Measurements from ENCODE around the gene SRSF8.

Gene SRSF8

GRCh38 chr11:95050595-95051202 lies 16.0 kb upstream of the SRSF8 start:
- no peaks in the 10 kb centered on the region for H3K36me3 ChIP-seq (replicated peaks; ENCODE audit: low read depth, low read length)
- no peak overlapping the region for H3K27ac ChIP-seq (ENCODE audit: low read length)
- H3K4me1 ChIP-seq (ENCODE audit: low read length): peaks cover 5% of the 10 kb centered on the region
- no peak for TF ChIP-seq EZH2phosphoT487 (IDR thresholded peaks at IDR 0.05; ENCODE audit: low read depth)
- TF ChIP-seq, protein P1, sequence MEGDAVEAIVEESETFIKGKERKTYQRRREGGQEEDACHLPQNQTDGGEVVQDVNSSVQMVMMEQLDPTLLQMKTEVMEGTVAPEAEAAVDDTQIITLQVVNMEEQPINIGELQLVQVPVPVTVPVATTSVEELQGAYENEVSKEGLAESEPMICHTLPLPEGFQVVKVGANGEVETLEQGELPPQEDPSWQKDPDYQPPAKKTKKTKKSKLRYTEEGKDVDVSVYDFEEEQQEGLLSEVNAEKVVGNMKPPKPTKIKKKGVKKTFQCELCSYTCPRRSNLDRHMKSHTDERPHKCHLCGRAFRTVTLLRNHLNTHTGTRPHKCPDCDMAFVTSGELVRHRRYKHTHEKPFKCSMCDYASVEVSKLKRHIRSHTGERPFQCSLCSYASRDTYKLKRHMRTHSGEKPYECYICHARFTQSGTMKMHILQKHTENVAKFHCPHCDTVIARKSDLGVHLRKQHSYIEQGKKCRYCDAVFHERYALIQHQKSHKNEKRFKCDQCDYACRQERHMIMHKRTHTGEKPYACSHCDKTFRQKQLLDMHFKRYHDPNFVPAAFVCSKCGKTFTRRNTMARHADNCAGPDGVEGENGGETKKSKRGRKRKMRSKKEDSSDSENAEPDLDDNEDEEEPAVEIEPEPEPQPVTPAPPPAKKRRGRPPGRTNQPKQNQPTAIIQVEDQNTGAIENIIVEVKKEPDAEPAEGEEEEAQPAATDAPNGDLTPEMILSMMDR (IDR thresholded peaks at IDR 0.05; ENCODE audit: low read depth, low read length): no peak
- H3K4me2 ChIP-seq (ENCODE audit: low read length): no peak overlapping the region
- no peak overlapping the region for H3K9ac ChIP-seq (ENCODE audit: low read length)
- no peaks in the 10 kb centered on the region for H3K27me3 ChIP-seq (ENCODE audit: low read depth, low read length)
- no peaks in the 10 kb centered on the region for H4K20me1 ChIP-seq (ENCODE audit: insufficient read depth, low read length)
- no peak overlapping the region for H3K4me3 ChIP-seq (ENCODE audit: low read length)
- no peaks in the 10 kb centered on the region for H3K79me2 ChIP-seq (ENCODE audit: low read length)
- no peak overlapping the region for H2AFZ ChIP-seq (ENCODE audit: low read depth, low read length)
- H3K9me3 ChIP-seq (ENCODE audit: insufficient read depth, low read length): no peaks in the 10 kb centered on the region

DNA sequence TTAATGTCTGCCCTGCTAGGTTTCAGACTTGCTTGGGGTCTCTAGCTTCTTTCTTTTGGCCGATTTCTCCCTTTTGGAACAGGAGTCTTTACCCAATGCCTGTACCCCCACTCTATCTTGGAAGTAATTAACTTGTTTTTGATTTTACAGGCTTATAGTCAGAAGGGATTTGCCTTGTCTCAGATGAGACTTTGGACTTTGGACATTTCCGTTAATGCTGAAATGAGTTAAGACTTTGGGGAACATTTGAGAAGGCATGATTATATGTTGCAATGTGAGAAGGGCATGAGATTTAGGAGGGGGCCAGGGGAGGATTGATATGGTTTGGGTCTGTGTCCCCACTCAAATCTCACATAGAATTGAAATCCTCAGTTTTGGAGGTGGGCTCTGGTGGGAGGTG lies 12.4 kb upstream of the SRSF8 start:
- Histone ChIP-seq H3K36me3 (replicated peaks; ENCODE audit: low read depth, low read length) (no peaks in the 10 kb centered on the region), H3K9ac (ENCODE audit: low read length) (no peak overlapping the region), H2AFZ (ENCODE audit: low read depth, low read length) (no peak overlapping the region), H3K9me3 (ENCODE audit: insufficient read depth, low read length) (no peaks in the 10 kb centered on the region), H3K4me2 (ENCODE audit: low read length) (no peak overlapping the region), H3K79me2 (ENCODE audit: low read length) (no peaks in the 10 kb centered on the region), H3K27ac (ENCODE audit: low read length) (no peak overlapping the region), H3K4me3 (ENCODE audit: low read length) (no peak overlapping the region), H3K27me3 (ENCODE audit: low read depth, low read length) (no peaks in the 10 kb centered on the region), H4K20me1 (ENCODE audit: insufficient read depth, low read length) (no peaks in the 10 kb centered on the region), H3K4me1 (ENCODE audit: low read length) (peaks cover 5% of the 10 kb centered on the region)
- TF ChIP-seq, protein P1 (IDR thresholded peaks at IDR 0.05; ENCODE audit: low read depth, low read length): no peak
- TF ChIP-seq EZH2phosphoT487 (IDR thresholded peaks at IDR 0.05; ENCODE audit: low read depth): no peak

GRCh38 chr11:95055283-95055897 lies 11.3 kb upstream of the SRSF8 start:
- H3K4me2 ChIP-seq (ENCODE audit: low read length): no peak overlapping the region

DNA sequence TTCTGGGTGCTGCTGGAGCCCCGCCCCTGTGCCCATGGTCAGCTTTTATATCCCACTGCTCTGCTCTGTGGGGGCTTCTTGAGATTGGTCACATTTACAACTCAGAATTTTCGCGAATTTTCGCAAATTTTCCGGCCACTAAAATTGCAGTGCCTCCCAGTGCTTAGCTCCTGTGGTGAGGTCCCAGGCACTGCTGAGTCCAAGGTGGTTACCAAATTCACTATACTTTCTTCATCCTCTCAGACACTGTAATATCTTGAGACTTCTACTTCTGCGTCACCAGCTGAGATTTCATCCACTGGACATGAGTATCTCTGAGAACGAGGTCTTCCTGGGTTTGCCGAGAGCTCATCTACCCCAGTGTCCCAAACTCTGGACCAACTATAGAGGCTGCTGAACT lies 8.8 kb upstream of the SRSF8 start:
- Histone ChIP-seq H3K27ac (ENCODE audit: low read length) (no peak overlapping the region), H3K4me2 (ENCODE audit: low read length) (no peak overlapping the region), H3K36me3 (replicated peaks; ENCODE audit: low read depth, low read length) (no peaks in the 10 kb centered on the region), H3K27me3 (ENCODE audit: low read depth, low read length) (peaks cover 11% of the 10 kb centered on the region; the same call in 1 of the 2 replicates), H2AFZ (ENCODE audit: low read depth, low read length) (no peak overlapping the region), H3K9ac (ENCODE audit: low read length) (no peak overlapping the region), H3K79me2 (ENCODE audit: low read length) (no peaks in the 10 kb centered on the region), H3K4me1 (ENCODE audit: low read length) (peaks cover 5% of the 10 kb centered on the region), H3K9me3 (ENCODE audit: insufficient read depth, low read length) (no peaks in the 10 kb centered on the region), H3K4me3 (ENCODE audit: low read length) (no peak overlapping the region), H4K20me1 (ENCODE audit: insufficient read depth, low read length) (no peaks in the 10 kb centered on the region)
- TF ChIP-seq EZH2phosphoT487 (IDR thresholded peaks at IDR 0.05; ENCODE audit: low read depth): no peak
- TF ChIP-seq, protein P1 (IDR thresholded peaks at IDR 0.05; ENCODE audit: low read depth, low read length): no peak

More at GRCh38 chr11:95055283-95055897, 11.3 kb upstream of the SRSF8 start:
- H3K4me1 ChIP-seq (ENCODE audit: low read length): peaks cover 5% of the 10 kb centered on the region
- no peak overlapping the region for H2AFZ ChIP-seq (ENCODE audit: low read depth, low read length)
- H3K9me3 ChIP-seq (ENCODE audit: insufficient read depth, low read length): no peaks in the 10 kb centered on the region
- no peaks in the 10 kb centered on the region for H3K79me2 ChIP-seq (ENCODE audit: low read length)
- H3K27ac ChIP-seq (ENCODE audit: low read length): no peak overlapping the region
- no peak for TF ChIP-seq EZH2phosphoT487 (IDR thresholded peaks at IDR 0.05; ENCODE audit: low read depth)
- TF ChIP-seq, protein P1 (IDR thresholded peaks at IDR 0.05; ENCODE audit: low read depth, low read length): no peak
- H3K9ac ChIP-seq (ENCODE audit: low read length): no peak overlapping the region
- H4K20me1 ChIP-seq (ENCODE audit: insufficient read depth, low read length): no peaks in the 10 kb centered on the region
- H3K36me3 ChIP-seq (replicated peaks; ENCODE audit: low read depth, low read length): no peaks in the 10 kb centered on the region
- 0 out of 2 replicates have a peak, but pooled peaks cover 5% of the 10 kb centered on the region for H3K27me3 ChIP-seq (ENCODE audit: low read depth, low read length)
- no peak overlapping the region for H3K4me3 ChIP-seq (ENCODE audit: low read length)

All from OCI-LY3 (cell line).